ENCODE measurements around the gene ANKRD12.
"Not testable (repeated sequence)": the region's sequence is repeated elsewhere in the genome, so short reads cannot be mapped to it uniquely, and the experiment has no call there.

The ANKRD12 gene

GRCh38 chr18:9092665-9093064, 43.9 kb upstream of the ANKRD12 start:
- TF ChIP-seq CTCF (IDR thresholded peaks at IDR 0.05; ENCODE audit: insufficient read depth, low read length, poor library complexity, severe bottlenecking): no peak
- Histone ChIP-seq H3K27me3 (replicated peaks; ENCODE audit: control insufficient read depth, insufficient read depth, low read length) (no peaks in the 10 kb centered on the region), H3K36me3 (ENCODE audit: control insufficient read depth, insufficient read depth, low read length) (no peaks in the 10 kb centered on the region), H3K4me3 (replicated peaks; ENCODE audit: low read depth, low read length) (no peak overlapping the region)
- DNase-seq (ENCODE audit: extremely low read depth, insufficient read length): no peak

GRCh38 chr18:9093109-9093508, 43.5 kb upstream of the ANKRD12 start:
- H3K36me3 ChIP-seq (ENCODE audit: control insufficient read depth, insufficient read depth, low read length); H3K27me3 ChIP-seq (replicated peaks; ENCODE audit: control insufficient read depth, insufficient read depth, low read length); DNase-seq (ENCODE audit: extremely low read depth, insufficient read length); H3K4me3 ChIP-seq (replicated peaks; ENCODE audit: low read depth, low read length): not testable (repeated sequence)

- Histone ChIP-seq H3K4me3 (replicated peaks; ENCODE audit: low read depth, low read length) (no peak overlapping the region), H3K27me3 (replicated peaks; ENCODE audit: control insufficient read depth, insufficient read depth, low read length) (no peaks in the 10 kb centered on the region), H3K36me3 (ENCODE audit: control insufficient read depth, insufficient read depth, low read length) (no peaks in the 10 kb centered on the region)
- no peak for DNase-seq (ENCODE audit: extremely low read depth, insufficient read length)
- TF ChIP-seq CTCF (IDR thresholded peaks at IDR 0.05; ENCODE audit: insufficient read depth, low read length, poor library complexity, severe bottlenecking): no peak
Observed at GRCh38 chr18:9094307-9095226, 42.0 kb upstream of the ANKRD12 start.

GRCh38 chr18:9095297-9096006, 41.1 kb upstream of the ANKRD12 start:
- Histone ChIP-seq H3K36me3 (ENCODE audit: control insufficient read depth, insufficient read depth, low read length) (no peaks in the 10 kb centered on the region), H3K27me3 (replicated peaks; ENCODE audit: control insufficient read depth, insufficient read depth, low read length) (no peaks in the 10 kb centered on the region), H3K4me3 (replicated peaks; ENCODE audit: low read depth, low read length) (peak overlapping the region; percentile 41)
- peak; percentile 58 for DNase-seq (ENCODE audit: extremely low read depth, insufficient read length)
- no peak for TF ChIP-seq CTCF (IDR thresholded peaks at IDR 0.05; ENCODE audit: insufficient read depth, low read length, poor library complexity, severe bottlenecking)

GRCh38 chr18:9096007-9096371, 40.6 kb upstream of the ANKRD12 start:
- DNase-seq (ENCODE audit: extremely low read depth, insufficient read length): no peak
- Histone ChIP-seq H3K4me3 (replicated peaks; ENCODE audit: low read depth, low read length) (no peak overlapping the region), H3K36me3 (ENCODE audit: control insufficient read depth, insufficient read depth, low read length) (no peaks in the 10 kb centered on the region), H3K27me3 (replicated peaks; ENCODE audit: control insufficient read depth, insufficient read depth, low read length) (no peaks in the 10 kb centered on the region)
- TF ChIP-seq CTCF (IDR thresholded peaks at IDR 0.05; ENCODE audit: insufficient read depth, low read length, poor library complexity, severe bottlenecking): no peak

- TF ChIP-seq CTCF (IDR thresholded peaks at IDR 0.05; ENCODE audit: insufficient read depth, low read length, poor library complexity, severe bottlenecking): no peak
- no peaks in the 10 kb centered on the region for H3K36me3 ChIP-seq (ENCODE audit: control insufficient read depth, insufficient read depth, low read length)
- H3K27me3 ChIP-seq (replicated peaks; ENCODE audit: control insufficient read depth, insufficient read depth, low read length): no peaks in the 10 kb centered on the region
- no peak for DNase-seq (ENCODE audit: extremely low read depth, insufficient read length)
- H3K4me3 ChIP-seq (replicated peaks; ENCODE audit: low read depth, low read length): no peak overlapping the region
Observed at GRCh38 chr18:9096685-9097084, 39.9 kb upstream of the ANKRD12 start.
